Activated CD4-positive, alpha-beta T cell treated with anti-CD3 and anti-CD28 coated beads for 1 hour (primary cell): Measurements from ENCODE around the gene MSRB3.
"Not testable (repeated sequence)": the region's sequence is repeated elsewhere in the genome, so short reads cannot be mapped to it uniquely, and the experiment has no call there.

Experiments used
- DNase-seq: peaks from one replicate; pipeline ENCODE4 v3.0.0-alpha.2; 2020

Gene MSRB3

GRCh38 chr12:65460063-65460462, 181.6 kb downstream of the MSRB3 start:
- DNase-seq = no peak

DNA sequence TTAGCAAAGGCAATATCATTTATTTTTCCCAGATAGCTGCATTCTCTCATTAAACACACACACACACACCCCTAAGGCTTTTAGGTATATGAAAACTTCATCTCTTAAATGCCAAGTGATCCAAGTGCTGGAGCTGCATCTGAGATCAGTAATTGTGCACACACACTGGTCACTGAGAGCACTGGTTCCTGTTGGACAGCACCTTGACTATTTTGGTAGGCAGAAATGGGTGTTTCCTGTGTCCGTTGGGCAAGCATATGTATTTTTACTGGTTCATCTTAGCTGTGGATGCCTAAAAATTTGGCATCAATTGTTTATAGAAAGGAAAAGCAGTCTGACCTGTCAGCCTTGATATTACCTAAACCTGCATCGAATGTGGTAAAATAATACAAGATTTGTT, 182.5 kb downstream of the MSRB3 start:
- DNase-seq = no peak

GRCh38 chr12:65462484-65462883, 184.0 kb downstream of the MSRB3 start:
- no peak for DNase-seq

GRCh38 chr12:65463082-65463481, 184.6 kb downstream of the MSRB3 start:
- DNase-seq = no peak

DNA sequence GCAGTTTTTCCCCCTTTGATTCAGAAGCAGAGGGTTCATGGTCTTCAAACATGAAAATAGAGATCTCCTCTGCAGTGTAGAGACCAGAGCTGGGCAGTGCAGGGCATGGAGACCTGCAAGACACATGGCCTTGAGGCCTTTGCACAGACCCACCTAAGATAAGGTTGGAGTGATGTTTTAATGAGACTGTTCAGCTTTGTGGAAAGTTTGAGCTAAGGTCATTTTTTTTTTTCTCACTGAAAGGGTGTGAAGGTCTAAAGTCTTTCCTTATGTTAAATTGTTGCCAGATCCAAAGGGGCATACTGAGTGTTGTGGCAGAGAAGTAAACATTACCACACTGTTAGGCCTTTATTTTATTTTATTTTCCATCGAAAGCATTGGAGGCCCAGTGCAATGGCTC, 185.1 kb downstream of the MSRB3 start:
- DNase-seq = no peak

GRCh38 chr12:65464930-65465329, 186.4 kb downstream of the MSRB3 start:
- DNase-seq = no peak

- DNase-seq = no peak
These were observed 187.5 kb downstream of the MSRB3 start for GRCh38 chr12:65465766-65466547.

DNA sequence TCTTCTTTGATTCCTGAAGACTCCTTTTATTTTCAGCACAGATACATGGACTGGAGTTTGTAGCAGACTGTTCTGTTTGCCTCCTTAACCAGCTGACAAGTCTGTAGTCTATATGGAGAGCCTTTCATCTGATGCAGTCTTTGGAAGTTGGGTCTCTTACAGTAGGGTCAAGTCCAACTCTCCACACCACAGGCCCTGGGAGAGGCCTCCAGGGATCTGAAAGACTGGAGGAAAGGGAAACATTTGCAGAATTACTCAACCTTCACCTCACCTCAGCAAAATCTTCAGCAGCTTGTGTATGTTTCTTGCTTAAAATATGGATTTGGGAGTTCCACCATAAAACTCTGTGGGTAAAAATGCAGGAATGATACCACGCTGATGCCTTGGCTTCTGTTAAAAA, 188.4 kb downstream of the MSRB3 start:
- no peak for DNase-seq

- no peak for DNase-seq
These were observed 191.8 kb downstream of the MSRB3 start for GRCh38 chr12:65470256-65470655.

- no peak for DNase-seq
These were observed 193.6 kb downstream of the MSRB3 start for GRCh38 chr12:65472079-65472478.

- no peak for DNase-seq
These were observed 196.3 kb downstream of the MSRB3 start for GRCh38 chr12:65474831-65475230.

DNA sequence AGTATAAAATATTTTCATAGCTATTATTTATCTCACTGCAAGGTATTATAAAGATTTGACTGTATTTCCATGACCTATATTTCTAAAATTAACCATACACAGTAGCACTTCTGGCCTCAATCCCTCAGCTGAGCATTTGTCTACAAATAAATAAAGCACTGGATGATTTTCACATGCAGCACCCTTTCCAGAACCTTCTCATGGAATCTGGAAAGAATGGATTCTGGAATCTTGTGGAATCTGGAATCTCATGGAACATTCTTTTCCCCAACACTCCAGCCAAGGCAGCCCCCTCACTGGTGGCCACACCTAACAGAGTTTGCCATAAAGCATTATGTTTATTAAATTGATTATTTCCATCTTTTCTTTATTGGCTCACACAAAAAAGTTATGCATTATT, 199.2 kb downstream of the MSRB3 start:
- DNase-seq = no peak

GRCh38 chr12:65483891-65484516, 205.5 kb downstream of the MSRB3 start:
- DNase-seq = not testable (repeated sequence)

DNA sequence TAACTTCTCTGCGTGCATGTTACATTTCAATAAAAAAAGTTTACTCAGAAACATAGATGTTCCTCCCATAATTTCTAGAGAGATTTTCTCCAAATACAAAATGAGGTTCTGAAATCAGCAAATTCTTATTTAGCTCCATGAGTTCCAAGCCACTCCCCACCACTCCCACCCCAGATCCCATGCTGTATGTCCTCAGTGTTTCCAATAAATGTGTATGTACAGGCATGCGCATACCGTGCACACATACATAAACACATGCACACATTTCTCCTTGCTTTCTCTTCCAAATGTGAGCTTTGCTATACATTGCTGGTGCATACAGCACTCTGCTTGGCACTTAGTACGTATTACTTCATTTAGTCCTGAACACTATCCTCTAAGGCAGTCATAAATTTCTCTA, 209.7 kb downstream of the MSRB3 start:
- DNase-seq = no peak

DNA sequence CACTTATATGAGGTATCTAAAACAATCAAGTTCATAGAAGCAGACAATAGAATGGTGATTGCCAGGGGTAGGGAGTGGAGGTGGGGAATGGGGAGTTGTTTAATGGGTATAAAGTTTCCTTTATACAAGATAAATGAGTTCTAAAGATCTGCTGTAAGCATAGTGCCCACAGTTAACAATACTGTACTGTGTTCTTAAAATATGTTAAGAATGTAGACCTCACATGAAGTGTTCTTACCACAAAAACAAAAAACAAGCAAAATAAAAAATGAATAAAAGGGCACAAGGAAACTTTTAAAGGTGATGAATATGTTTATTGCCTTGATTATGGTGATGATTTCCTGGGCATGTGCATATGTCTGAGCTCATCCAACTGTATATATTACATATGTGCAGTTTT, 211.8 kb downstream of the MSRB3 start:
- DNase-seq = no peak

DNA sequence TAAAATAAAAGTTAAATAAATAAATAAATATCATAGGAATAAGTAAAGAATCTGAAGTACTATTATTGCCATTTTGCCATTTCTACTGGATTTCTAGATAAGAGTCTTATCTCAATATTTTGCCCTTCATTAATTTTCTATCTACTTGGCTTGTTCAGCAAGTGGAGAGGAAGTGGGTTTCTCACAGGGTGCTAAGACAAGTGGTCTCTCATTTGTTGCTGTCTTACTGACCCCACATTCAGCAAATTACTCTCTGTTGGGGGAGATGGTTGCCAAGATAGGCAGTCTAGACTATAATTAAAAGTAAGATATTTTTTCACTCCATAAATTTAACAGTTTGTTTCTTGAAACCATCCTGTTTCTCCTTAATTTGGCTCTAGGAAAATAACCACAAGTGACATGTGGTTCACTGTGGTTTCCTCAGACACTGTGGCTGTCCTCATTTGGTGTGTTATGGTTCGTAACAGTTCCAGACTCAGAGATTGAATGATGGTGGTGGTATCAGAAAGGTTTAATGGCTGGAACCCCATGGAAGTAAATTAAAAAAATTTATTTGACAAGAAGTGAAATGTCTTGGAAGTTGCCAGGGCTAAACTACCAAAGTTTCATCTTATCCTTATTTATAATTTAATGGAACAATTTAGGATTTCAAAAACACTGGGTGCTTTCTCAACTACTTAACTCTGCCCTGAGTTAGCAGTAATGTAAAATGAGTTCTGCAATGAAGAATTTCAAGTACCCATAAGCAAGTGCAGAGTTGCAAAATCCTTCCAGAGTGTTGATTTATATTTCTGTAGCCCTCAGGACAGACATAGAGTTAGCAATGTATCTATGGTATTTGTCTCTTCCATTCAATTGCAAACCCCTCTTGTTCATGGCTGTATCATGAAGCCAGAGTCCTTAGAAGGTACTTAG, 214.8 kb downstream of the MSRB3 start:
- no peak for DNase-seq

DNA sequence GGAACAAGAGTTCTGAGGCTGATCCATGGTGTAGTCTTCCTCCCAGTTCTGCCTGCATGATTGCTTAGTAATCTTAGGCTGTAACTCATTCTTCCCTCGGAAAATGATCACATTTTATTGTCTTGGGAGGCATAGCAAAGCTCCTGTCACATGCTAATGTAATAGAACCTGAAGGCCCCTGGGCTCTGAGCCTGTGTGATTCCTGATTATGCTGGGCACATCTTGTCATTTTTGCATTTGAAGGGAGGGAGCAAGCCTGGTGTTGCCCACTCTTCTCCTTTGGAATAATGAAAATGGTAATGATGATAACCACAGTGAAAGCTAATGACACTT, 215.4 kb downstream of the MSRB3 start:
- no peak for DNase-seq

- no peak for DNase-seq
These were observed 216.1 kb downstream of the MSRB3 start for GRCh38 chr12:65494537-65494936.

DNA sequence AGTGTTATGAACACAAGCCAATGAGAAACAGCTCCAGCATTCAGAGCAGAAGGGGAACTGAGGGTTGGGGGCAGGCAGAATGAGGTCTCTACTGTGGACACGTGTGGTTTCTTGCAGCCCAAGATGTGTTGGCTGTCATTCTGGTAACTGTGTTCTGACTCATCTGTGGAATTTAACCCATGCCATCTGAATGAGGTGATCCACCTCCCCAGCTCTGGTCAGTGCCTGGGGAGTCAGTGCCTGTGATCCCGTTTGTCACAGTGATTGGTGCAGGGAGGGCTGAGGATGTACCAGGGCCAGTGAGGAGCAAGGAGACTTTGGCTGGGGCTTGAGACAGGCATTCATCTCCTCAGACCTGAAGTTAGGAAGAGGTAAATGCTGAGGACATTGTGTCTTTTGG, 216.8 kb downstream of the MSRB3 start:
- no peak for DNase-seq

GRCh38 chr12:65496617-65497016, 218.1 kb downstream of the MSRB3 start:
- DNase-seq = no peak

DNA sequence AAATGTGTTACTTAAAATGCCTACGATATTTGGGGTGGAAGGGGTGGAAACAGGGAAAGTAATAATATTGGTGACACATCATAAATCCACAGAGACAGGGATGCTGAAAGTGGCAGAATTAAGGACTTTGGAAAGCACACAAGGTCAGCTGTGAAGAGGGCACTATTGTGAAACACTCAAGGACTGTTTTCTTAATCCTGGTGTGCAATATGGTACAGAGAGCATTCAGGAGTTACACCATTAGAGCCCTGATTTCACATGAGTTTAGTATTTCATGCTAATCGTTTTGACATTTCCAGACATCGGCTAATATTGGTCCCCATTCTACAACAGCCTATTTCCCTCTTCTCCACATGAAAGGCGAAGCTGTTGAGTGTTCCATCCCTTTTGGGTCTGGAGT, 219.2 kb downstream of the MSRB3 start:
- DNase-seq = no peak

GRCh38 chr12:65499167-65499566, 220.7 kb downstream of the MSRB3 start:
- no peak for DNase-seq

DNA sequence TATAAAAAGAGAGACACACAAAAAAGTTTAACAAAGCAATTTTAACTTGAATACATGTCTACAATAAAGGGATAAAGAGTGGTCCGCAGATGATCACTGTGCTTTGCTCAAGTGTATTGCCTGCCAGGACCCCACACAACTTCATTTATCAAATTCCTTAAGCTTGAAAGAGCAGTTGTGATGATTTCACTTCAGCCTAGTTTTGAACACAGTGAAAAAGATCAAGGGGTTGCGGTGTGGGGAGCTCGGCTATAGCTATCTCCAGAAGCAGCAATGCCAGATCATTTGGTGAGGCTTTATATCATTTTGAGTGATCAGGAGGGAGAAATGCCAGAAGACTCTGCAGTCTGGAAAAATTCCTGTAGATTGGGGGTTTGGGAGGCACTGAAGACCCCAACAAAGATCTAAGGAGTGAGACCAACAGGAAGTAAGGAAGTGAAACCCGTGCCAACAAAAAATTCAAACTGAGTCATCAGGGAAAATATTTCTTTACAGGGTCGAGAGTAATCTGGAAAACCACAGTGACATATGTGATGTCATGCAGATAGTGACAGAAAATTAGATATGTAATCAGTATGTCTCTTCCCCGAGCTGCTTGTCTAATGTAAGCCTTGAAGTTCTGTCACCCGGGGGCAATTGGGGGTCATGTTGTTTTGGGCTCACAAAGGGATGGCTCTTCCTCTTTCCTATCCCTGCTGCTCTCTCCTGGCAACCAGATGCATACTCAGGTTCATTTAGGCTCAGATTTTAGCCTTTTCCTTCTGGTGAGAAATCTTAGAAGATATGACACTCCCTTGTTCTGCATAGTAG, 221.8 kb downstream of the MSRB3 start:
- no peak for DNase-seq
